ENCODE measurements around the gene MGAT5.
"Not testable (repeated sequence)": the region's sequence is repeated elsewhere in the genome, so short reads cannot be mapped to it uniquely, and the experiment has no call there.

The MGAT5 gene

GRCh38 chr2:134454931-134455330 is 201.1 kb downstream of the MGAT5 start:
- H3K27ac ChIP-seq: no peak overlapping the region
- no peak for DNase-seq (ENCODE audit: low read depth, low spot score)

DNA sequence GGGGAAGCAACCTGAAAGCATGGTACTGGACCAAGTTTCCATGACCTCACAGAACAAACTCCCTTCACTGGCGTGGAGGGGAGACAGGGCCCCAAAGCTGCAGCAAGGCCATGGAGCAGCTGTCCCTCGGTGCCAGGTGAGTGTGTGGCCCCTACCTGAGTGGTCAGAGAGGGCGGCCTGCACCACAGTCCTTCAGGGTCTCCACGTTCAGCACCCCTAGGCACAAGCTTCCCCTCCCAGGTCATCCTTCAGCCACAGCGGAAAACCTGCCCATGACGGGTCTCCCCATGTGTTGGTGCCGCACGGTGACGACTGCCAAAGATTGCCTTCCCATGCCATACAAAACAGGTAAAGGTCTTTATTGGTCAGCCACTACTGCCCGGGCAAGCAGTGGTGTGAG is 201.6 kb downstream of the MGAT5 start:
- no peak for DNase-seq (ENCODE audit: low read depth, low spot score)
- no peak overlapping the region for H3K27ac ChIP-seq

GRCh38 chr2:134457353-134457752 is 203.5 kb downstream of the MGAT5 start:
- DNase-seq (ENCODE audit: low read depth, low spot score): no peak
- no peak overlapping the region for H3K27ac ChIP-seq

- no peak overlapping the region for H3K27ac ChIP-seq
- no peak for DNase-seq (ENCODE audit: low read depth, low spot score)
Observed at GRCh38 chr2:134457765-134458472, 204.0 kb downstream of the MGAT5 start.

- H3K27ac ChIP-seq: no peak overlapping the region
- no peak for DNase-seq (ENCODE audit: low read depth, low spot score)
Observed at GRCh38 chr2:134458473-134458853, 204.6 kb downstream of the MGAT5 start.

GRCh38 chr2:134458950-134459349 is 205.1 kb downstream of the MGAT5 start:
- H3K27ac ChIP-seq: no peak overlapping the region
- DNase-seq (ENCODE audit: low read depth, low spot score): no peak

DNA sequence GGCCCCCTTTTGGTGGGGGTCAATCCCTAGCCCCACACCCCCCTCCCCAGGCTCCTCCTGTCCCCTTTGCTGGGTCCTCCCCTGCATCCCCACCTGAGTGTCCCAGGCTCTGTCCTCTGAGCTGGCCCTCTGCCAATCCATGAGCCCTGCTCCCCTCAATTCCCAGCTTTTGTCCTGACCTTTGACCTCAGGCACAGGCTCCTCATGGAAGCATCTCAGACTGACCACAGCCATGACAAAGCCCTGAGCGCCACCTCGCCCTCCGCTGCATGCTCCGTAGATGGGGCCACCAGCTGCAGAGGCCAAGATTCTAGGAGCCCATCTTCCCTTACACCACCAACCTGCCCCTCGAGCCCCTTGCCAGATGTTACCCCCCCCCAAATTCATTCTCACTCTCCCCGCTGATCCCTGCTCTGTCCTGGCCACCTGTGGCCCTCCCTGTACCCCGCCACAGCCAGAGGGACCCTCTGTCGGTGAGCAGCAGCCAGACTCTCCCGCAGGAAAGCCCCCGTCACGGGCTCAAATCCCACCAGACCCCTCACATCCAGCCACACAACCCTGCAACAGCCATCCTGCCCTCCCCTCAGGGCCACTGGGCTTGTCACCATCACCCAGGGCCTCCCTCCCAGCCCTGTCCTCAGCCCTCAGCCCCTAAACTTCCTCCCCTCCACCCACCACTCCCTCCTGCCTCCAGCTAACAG is 206.0 kb downstream of the MGAT5 start:
- H3K27ac ChIP-seq: no peak overlapping the region
- DNase-seq (ENCODE audit: low read depth, low spot score): no peak

DNA sequence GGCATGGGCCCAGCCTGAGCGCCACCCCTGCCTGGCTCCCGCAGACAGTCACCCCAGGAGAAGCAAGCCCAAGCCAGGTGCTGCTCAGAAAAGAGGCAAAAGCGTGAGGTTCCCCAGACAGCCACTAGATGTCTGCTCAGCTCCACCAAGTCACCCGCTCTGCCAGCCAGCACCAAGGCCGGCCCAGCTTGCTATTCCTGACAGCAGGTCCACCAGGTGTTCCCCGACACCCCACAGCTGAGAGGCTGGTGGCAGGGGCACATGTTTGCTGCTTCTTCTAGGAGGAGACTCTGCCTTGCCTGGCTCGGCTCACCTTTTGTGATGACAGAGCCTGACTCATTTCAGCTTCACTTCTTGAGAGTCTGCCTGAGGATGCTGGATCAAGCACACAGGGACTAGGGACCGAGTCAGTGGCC is 206.7 kb downstream of the MGAT5 start:
- no peak for DNase-seq (ENCODE audit: low read depth, low spot score)
- no peak overlapping the region for H3K27ac ChIP-seq

DNA sequence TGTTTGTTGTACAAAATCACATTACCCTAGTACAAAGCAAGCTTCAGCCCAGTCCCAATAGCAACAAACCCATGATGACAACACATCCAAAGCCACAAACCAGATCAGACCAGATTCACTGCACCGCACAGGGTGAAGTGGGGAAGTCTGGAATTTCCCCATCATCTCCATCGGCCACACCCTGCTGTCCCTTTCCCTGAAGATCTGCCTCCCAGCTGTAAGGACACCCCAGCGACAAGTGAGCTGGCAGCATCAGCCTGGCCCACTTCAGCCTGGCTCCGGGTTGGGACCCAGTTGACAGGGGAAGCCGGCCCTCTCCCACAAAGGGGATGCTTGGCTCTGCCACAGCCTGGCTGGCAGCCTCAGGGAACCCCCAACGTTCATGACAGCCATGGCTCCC is 207.6 kb downstream of the MGAT5 start:
- H3K27ac ChIP-seq: no peak overlapping the region
- DNase-seq (ENCODE audit: low read depth, low spot score): no peak

- no peak overlapping the region for H3K27ac ChIP-seq
- no peak for DNase-seq (ENCODE audit: low read depth, low spot score)
Observed at GRCh38 chr2:134462275-134462674, 208.4 kb downstream of the MGAT5 start.

DNA sequence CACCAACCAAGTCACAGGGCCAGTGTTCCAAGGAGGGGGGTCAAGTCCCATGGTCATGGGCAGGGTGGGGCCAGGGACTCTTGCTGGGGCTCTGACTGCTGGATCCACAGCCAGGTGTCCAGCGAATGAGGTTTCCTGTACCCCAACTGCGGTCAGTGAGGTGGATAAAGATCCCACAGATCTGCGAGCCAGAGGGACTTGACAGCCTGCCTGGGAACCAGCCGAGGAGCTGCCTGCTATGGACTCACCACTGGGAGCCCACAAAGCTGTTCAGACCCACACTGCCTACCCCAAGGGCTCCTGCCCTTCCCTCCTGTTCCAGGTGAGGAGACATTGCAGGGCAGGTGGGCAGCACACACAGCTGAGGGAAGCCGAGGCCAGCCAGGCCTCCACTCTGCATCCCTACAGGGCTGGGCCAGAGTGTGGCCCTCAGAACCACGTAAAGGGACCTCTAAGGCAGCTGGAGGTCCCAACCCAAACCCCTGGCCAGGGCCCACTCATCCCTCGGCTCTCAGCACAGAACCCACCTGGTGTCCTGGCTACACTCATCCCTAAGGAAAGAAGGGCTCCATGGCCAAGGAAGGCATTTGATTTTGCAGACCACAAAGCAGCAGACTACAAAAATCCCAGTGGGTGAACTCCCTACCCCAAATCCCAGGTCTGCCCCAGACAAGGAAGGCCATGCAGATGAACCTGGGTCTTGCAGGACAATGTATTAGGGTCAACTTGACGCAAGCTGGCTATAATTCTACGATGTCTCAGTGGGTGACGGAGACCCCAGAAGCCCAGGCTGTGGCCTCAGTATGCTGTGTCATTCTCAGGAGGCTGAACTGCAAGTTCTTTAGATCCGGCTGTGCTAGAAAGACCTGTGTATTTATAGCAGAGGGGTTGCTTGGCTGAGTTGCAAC is 209.2 kb downstream of the MGAT5 start:
- DNase-seq (ENCODE audit: low read depth, low spot score): no peak
- H3K27ac ChIP-seq: no peak overlapping the region

DNA sequence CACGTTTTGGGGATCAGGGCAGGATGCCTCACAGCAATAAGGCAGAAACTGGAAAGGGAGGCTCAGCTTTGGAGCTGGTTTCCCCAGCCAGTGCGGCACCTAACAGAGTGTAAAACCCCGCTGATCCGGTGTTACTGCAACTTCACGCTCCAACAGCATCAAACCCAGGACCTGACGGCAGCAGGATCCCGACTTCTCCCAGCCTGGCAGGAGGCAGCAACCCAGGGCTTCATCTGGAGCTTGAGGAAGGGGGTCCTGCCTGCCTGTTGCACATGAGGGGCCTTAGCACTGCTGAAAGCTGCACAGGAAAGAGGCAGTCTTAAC is 209.8 kb downstream of the MGAT5 start:
- DNase-seq (ENCODE audit: low read depth, low spot score): no peak
- no peak overlapping the region for H3K27ac ChIP-seq

- DNase-seq (ENCODE audit: low read depth, low spot score): no peak
- no peak overlapping the region for H3K27ac ChIP-seq
Observed at GRCh38 chr2:134465228-134466105, 211.6 kb downstream of the MGAT5 start.

DNA sequence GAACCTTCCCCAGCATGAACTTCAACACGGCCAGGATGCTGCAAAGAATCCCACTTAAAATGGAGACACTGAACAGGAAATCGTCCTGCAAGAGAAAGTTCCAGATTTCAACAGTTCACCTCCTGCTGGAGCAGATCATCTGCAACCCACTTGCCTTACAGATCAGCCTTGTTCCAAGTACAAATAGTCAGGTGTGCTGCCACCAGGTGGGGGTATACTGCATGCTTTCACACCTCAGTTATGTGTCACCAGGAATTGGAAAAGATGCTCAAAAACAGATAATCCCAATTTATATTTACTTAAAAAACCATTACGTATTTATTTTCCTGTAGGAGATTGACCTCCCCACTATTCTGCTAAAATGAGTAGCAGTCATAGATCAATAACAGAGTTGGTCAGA is 212.3 kb downstream of the MGAT5 start:
- H3K27ac ChIP-seq: no peak overlapping the region
- no peak for DNase-seq (ENCODE audit: low read depth, low spot score)

DNA sequence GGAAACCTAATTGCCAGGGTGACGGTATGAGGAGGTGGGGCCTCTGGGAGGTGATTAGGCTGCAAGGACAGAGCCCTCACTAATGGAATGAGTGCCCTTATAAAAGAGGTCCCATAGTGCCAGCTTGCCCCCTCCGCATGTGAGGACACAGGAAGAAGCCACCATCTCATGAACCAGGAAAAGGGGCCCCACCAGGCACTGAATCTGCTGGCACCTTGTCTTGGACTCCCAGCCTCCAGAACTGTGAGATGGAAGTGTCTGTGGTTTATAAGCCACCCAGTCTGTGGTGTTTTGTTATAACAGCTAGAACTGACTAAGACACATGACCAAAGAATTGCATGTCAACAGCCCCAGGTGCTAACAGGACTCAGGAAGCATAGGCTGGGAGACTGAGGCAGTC is 214.3 kb downstream of the MGAT5 start:
- DNase-seq (ENCODE audit: low read depth, low spot score): no peak
- no peak overlapping the region for H3K27ac ChIP-seq

DNA sequence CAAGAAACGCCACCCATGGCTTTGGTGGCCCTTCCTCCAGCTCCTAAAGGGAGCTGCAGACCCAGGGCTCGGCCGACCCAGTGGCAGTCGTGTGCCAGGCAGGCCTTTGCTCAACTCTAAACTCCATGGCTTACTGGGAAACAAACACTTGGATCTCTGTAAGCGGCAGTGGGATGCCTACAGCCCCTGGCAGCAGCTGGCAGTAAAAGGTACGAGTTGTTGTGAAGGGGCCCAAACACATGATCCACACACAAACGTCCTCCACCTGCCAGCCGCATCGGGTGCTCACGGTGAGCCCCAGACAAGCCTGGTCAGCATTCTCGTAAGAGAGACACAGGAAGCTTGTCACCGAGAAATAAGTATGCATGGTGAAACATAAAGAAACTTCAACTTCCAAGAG is 214.9 kb downstream of the MGAT5 start:
- H3K27ac ChIP-seq: no peak overlapping the region
- no peak for DNase-seq (ENCODE audit: low read depth, low spot score)

GRCh38 chr2:134469516-134470115 is 215.7 kb downstream of the MGAT5 start:
- DNase-seq (ENCODE audit: low read depth, low spot score): no peak
- H3K27ac ChIP-seq: no peak overlapping the region

DNA sequence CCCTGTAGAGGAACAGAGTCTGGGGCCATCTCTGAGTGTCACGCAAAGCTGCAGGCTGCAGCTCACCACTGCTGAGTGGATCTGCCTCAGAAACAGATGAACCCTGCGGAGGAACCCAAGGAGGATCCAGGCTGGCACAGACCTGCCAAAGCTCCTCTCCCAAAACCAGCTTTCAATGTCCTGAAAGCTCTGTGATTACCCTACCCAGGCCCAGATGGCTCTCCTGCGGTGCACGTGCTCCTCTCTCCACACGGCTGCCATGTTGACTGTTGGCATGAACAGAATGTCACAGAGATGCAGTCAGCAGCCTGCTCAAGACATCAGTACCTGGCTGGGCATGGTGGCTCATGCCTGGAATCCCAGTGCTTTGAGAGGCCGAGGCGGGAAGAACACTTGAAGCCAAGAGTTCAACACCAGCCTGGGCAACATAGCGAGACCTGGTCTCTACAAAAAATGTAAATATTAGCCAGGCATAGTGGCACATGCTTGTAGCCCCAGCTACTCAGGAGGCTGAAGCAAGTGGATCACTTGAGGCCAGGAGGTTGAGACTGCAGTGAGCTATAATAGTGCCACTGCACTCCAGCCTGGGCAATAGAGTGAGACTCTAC is 216.8 kb downstream of the MGAT5 start:
- DNase-seq (ENCODE audit: low read depth, low spot score): no peak
- no peak overlapping the region for H3K27ac ChIP-seq

GRCh38 chr2:134476982-134477381 is 223.1 kb downstream of the MGAT5 start:
- DNase-seq (ENCODE audit: low read depth, low spot score); H3K27ac ChIP-seq: not testable (repeated sequence)
